ENCODE results near the gene MROH2A. TPM values are rescaled to one million over a fixed set of nuclear protein-coding genes. Genes with fewer than 3 reads are reported as not detected.

Gene MROH2A
- total RNA-seq, 1 experiment from 2014 or later = not detected

DNA sequence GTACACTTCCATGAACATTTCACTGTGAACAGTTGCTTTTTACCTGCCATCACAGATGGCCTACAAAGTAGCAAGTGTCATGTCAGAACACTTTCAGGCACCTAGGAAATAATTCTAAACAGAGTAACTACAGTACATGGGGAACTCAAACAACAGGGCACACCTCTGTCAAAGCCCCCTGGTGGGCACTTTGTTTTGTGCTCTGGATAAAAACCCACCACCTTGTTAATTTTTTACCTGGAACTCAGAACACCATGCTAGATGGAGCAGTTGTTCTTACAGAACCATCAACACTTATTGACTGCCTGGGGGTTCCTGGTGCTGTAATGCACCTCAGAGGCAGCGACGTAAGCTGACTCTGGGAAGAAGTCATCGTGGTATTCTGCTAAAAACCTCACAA is 87.7 kb downstream of the MROH2A start:
- Histone ChIP-seq H3K9me3 (ENCODE audit: control insufficient read depth in 1 of 2, insufficient read depth in 1 of 2, low read depth in 1 of 2, low read length in 2 of 2) (0 out of 4 replicates have a peak, but pooled peaks cover 0 to 3% of the 10 kb centered on the region in 2 experiments), H3K9ac (ENCODE audit: low read length) (no peak overlapping the region), H3K27me3 (ENCODE audit: insufficient read depth, low read length) (no peaks in the 10 kb centered on the region), H2AFZ (ENCODE audit: low read depth, low read length, poor library complexity, severe bottlenecking) (no peak overlapping the region), H3K9me2 (ENCODE audit: insufficient read depth) (no peaks in the 10 kb centered on the region), H3K4me3 (replicated peaks in 1 of 2; ENCODE audit: low read depth in 1 of 2, low read length in 2 of 2) (no peak overlapping the region), H3K27ac (ENCODE audit: low read depth, low read length) (no peak overlapping the region), H3K4me1 (ENCODE audit: control insufficient read depth in 1 of 2, insufficient read depth in 2 of 2, low read length in 2 of 2) (peaks cover 0 to 6% of the 10 kb centered on the region in 2 experiments; a peak in 2 of 4 replicates), H3K79me2 (ENCODE audit: insufficient read depth, low read length) (peaks cover 34% of the 10 kb centered on the region), H3K36me3 (ENCODE audit: control insufficient read depth in 1 of 2, insufficient read depth in 2 of 2, low read length in 2 of 2) (peaks cover 0 to 12% of the 10 kb centered on the region in 2 experiments; a peak in 1 of 4 replicates), H3K4me2 (ENCODE audit: low read length) (no peak overlapping the region), H4K20me1 (ENCODE audit: insufficient read depth) (no peaks in the 10 kb centered on the region)
- RAD21 ChIA-PET (ENCODE audit: low non-redundant PET in 1 of 2, low total read pairs in 2 of 2, uncharacterized antibody in 2 of 2, unreplicated experiment in 2 of 2) = no interaction called here
- TF ChIP-seq, protein P1, sequence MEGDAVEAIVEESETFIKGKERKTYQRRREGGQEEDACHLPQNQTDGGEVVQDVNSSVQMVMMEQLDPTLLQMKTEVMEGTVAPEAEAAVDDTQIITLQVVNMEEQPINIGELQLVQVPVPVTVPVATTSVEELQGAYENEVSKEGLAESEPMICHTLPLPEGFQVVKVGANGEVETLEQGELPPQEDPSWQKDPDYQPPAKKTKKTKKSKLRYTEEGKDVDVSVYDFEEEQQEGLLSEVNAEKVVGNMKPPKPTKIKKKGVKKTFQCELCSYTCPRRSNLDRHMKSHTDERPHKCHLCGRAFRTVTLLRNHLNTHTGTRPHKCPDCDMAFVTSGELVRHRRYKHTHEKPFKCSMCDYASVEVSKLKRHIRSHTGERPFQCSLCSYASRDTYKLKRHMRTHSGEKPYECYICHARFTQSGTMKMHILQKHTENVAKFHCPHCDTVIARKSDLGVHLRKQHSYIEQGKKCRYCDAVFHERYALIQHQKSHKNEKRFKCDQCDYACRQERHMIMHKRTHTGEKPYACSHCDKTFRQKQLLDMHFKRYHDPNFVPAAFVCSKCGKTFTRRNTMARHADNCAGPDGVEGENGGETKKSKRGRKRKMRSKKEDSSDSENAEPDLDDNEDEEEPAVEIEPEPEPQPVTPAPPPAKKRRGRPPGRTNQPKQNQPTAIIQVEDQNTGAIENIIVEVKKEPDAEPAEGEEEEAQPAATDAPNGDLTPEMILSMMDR (IDR thresholded peaks at IDR 0.05 in 2 of 3, conservative IDR thresholded peaks at IDR 0.05 in 1 of 3; ENCODE audit: borderline replicate concordance in 1 of 3, insufficient read depth in 1 of 3, low read depth in 2 of 3, low read length in 2 of 3) = peak in 2 of 3 experiments; percentile 37 to 56; a peak in 3 of 6 replicates
- TF ChIP-seq EZH2 (IDR thresholded peaks at IDR 0.05) = no peak
- intact Hi-C loops (cut with micrococcal nuclease) = no loop called here
- 0 out of 2 replicates have a peak, but pooled peaks have one; percentile 35 for ATAC-seq
- no TSS peak for BruUV-seq (replicated peaks)
- CTCF ChIA-PET = no interaction called here
- no peak for DNase-seq (ENCODE audit: low read depth, low spot score)
- POLR2A ChIA-PET = no interaction called here

DNA sequence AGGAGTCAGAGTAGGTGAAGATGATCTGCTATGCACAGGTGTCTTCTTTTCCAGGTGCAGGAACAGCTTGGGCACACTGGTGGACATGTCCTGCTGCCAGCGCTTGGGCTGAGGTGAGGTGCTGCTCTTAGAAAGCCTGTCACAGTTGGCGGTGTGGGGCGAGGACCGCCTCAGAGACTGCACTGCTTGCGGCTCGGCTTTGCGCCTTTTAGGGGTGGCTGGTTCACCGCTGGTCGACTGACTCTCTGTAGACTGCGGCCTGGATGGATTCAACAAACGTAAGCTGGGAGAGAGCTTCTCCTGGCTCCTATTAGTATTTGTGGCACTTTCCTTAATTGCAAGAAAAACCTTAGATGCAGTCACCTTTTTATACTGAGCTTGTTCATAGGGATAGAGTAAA is 88.3 kb downstream of the MROH2A start:
- no peaks in the 10 kb centered on the region for H4K20me1 ChIP-seq (ENCODE audit: insufficient read depth)
- peaks cover 0 to 6% of the 10 kb centered on the region in 2 experiments; a peak in 2 of 4 replicates for H3K4me1 ChIP-seq (ENCODE audit: control insufficient read depth in 1 of 2, insufficient read depth in 2 of 2, low read length in 2 of 2)
- ChIA-PET CTCF (no interaction called here), POLR2A (no interaction called here), RAD21 (ENCODE audit: low non-redundant PET in 1 of 2, low total read pairs in 2 of 2, uncharacterized antibody in 2 of 2, unreplicated experiment in 2 of 2) (no interaction called here)
- peaks cover 0 to 12% of the 10 kb centered on the region in 2 experiments; a peak in 1 of 4 replicates for H3K36me3 ChIP-seq (ENCODE audit: control insufficient read depth in 1 of 2, insufficient read depth in 2 of 2, low read length in 2 of 2)
- H2AFZ ChIP-seq (ENCODE audit: low read depth, low read length, poor library complexity, severe bottlenecking) = no peak overlapping the region
- no peak overlapping the region for H3K4me3 ChIP-seq (replicated peaks in 1 of 2; ENCODE audit: low read depth in 1 of 2, low read length in 2 of 2)
- TF ChIP-seq SRF (IDR thresholded peaks at IDR 0.05; ENCODE audit: low read depth) = no peak
- no peak for TF ChIP-seq POLR2A (IDR thresholded peaks at IDR 0.05; ENCODE audit: borderline replicate concordance, extremely low read depth, insufficient read depth, insufficient read length)
- TF ChIP-seq, protein P2, sequence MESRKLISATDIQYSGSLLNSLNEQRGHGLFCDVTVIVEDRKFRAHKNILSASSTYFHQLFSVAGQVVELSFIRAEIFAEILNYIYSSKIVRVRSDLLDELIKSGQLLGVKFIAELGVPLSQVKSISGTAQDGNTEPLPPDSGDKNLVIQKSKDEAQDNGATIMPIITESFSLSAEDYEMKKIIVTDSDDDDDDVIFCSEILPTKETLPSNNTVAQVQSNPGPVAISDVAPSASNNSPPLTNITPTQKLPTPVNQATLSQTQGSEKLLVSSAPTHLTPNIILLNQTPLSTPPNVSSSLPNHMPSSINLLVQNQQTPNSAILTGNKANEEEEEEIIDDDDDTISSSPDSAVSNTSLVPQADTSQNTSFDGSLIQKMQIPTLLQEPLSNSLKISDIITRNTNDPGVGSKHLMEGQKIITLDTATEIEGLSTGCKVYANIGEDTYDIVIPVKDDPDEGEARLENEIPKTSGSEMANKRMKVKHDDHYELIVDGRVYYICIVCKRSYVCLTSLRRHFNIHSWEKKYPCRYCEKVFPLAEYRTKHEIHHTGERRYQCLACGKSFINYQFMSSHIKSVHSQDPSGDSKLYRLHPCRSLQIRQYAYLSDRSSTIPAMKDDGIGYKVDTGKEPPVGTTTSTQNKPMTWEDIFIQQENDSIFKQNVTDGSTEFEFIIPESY (IDR thresholded peaks at IDR 0.05; ENCODE audit: extremely low read depth, insufficient replicate concordance, low read length) = no peak
- no peak for TF ChIP-seq YY1 (IDR thresholded peaks at IDR 0.05; ENCODE audit: extremely low read depth, insufficient replicate concordance, low read depth, low read length)
- TF ChIP-seq CEBPB (IDR thresholded peaks at IDR 0.05; ENCODE audit: low read depth) = no peak
- no peak for TF ChIP-seq TCF7L2 (IDR thresholded peaks at IDR 0.05; ENCODE audit: borderline replicate concordance, extremely low read depth, insufficient read depth, insufficient read length)
- TF ChIP-seq ZFX (IDR thresholded peaks at IDR 0.05) = no peak
- TF ChIP-seq EGR1 (IDR thresholded peaks at IDR 0.05; ENCODE audit: low read depth) = no peak
- TF ChIP-seq, protein P3, sequence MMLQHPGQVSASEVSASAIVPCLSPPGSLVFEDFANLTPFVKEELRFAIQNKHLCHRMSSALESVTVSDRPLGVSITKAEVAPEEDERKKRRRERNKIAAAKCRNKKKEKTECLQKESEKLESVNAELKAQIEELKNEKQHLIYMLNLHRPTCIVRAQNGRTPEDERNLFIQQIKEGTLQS (IDR thresholded peaks at IDR 0.05) = no peak
- no peak for TF ChIP-seq ELF1 (IDR thresholded peaks at IDR 0.05; ENCODE audit: borderline replicate concordance, low read depth)
- TF ChIP-seq SIN3A (IDR thresholded peaks at IDR 0.05; ENCODE audit: low read depth) = no peak
- no peak for TF ChIP-seq RAD21 (IDR thresholded peaks at IDR 0.05; ENCODE audit: low read depth)
- TF ChIP-seq, protein P4, sequence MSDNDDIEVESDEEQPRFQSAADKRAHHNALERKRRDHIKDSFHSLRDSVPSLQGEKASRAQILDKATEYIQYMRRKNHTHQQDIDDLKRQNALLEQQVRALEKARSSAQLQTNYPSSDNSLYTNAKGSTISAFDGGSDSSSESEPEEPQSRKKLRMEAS (IDR thresholded peaks at IDR 0.05) = no peak
- no peak for TF ChIP-seq CBX3 (IDR thresholded peaks at IDR 0.05; ENCODE audit: low read depth)
- no peak overlapping the region for H3K4me2 ChIP-seq (ENCODE audit: low read length)
- DNase-seq (ENCODE audit: low read depth, low spot score) = no peak
- H3K79me2 ChIP-seq (ENCODE audit: insufficient read depth, low read length) = peaks cover 34% of the 10 kb centered on the region
- no peak for ATAC-seq
- no peaks in the 10 kb centered on the region for H3K27me3 ChIP-seq (ENCODE audit: insufficient read depth, low read length)
- BruUV-seq (replicated peaks) = no TSS peak
- 0 out of 4 replicates have a peak, but pooled peaks cover 0 to 3% of the 10 kb centered on the region in 2 experiments for H3K9me3 ChIP-seq (ENCODE audit: control insufficient read depth in 1 of 2, insufficient read depth in 1 of 2, low read depth in 1 of 2, low read length in 2 of 2)
- H3K9me2 ChIP-seq (ENCODE audit: insufficient read depth) = no peaks in the 10 kb centered on the region
- intact Hi-C loops (cut with micrococcal nuclease) = no loop called here
- no peak overlapping the region for H3K9ac ChIP-seq (ENCODE audit: low read length)
- H3K27ac ChIP-seq (ENCODE audit: low read depth, low read length) = no peak overlapping the region

Data from HCT116 (cell line).